HG03565 (cell line): ENCODE results near the gene TMEM167A.

ENCODE experiments used
- ATAC-seq: cut with Tn5 transposase; IDR thresholded peaks from one replicate; pipeline ENCODE4 v1.9.1; 2021; ENCODE audit warnings: mild to moderate bottlenecking, moderate library complexity; ENCODE audit not compliant: unreplicated experiment

Gene TMEM167A, protein sequence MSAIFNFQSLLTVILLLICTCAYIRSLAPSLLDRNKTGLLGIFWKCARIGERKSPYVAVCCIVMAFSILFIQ

DNA sequence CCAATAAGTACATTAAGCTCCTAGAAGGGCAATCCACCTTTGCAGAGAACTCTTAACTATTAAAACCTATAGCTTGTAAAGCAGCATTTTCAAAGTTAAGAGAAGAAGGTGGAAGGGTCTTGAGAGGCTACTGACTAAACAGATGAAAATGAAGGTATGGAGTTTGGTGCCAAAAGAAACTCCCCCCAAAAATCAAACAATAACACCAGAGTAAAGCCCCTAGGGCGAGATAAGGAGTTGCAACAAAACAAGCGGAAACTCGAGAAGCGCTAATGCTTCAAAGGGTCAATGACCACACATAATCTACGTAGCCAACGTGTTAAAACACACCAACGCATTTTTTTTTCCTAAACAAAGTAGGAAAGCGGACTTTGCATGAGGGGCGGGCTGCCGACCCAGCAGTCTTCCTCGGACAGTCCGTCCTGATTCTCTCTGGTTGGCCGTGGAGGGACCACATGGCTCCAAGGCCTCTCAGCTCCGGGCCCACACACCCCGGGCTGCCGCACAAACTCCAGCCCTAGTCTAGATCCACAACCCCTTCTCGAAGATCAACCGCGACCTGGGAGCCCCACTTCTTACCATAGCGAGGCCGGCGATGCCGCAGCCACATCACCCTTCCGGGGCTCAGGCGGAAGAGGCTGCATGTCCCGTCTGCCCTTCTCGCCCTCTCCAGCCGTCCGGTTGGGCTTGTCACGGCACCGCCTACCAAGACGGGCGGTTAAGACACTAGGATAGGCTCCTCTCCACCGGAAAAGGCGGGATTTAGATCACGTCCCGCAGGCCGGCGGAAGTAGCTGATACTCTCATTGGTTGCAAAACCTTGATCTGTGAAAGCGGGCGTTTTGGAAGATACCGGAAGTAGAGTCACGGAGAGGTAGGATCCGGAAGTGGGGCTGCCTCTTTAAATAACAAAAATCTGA, at the start of gene TMEM167A, which contains the start of gene XRCC4:
Gene TMEM167A (minus strand): TSS at position 653 of the 920 bp plus-strand sequence. CDS start 71 bp downstream, at position 582.
Gene XRCC4 (plus strand): TSS at position 806 of the 920 bp plus-strand sequence. CDS start 27,373 bp downstream, outside the sequence.
- peak; percentile 97 for ATAC-seq

DNA sequence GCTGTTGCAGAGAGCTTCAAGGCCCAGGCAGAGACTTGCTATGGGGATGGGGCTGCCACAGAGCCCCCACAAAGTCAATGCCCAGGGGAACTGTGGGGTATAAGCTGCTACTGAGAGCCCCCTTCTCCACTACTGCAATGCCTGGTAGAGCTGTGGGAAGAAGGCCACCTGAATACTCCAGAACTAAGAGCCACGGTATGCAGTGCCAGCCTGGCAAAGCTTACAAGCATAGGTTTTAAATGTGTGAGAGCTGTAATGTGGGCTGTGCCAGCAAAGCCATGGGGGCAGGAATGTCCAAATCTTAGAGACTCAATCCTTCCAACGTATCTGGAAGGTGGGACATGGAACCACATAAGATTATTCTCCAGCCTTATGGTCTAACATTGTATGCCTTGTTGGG, 49.3 kb upstream of the TMEM167A start:
- ATAC-seq = no peak

DNA sequence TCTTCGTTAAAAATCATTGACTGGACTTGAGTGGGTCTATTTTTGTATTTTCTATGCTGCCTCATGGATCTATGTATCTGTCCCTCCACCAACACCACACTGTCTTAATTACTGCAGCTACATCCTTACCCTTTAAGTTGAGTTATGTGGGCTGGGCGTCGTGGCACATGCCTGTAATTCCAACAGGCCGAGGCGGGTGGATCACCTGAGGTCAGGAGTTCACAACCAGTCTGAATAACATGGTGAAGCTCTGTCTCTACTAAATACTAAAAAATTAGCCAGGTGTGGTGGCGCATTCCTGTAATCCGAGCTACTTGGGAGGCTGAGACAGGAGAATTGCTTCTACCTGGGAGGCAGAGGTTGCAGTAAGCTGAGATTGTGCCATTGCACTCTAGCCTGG, 48.4 kb upstream of the TMEM167A start:
- no peak for ATAC-seq

DNA sequence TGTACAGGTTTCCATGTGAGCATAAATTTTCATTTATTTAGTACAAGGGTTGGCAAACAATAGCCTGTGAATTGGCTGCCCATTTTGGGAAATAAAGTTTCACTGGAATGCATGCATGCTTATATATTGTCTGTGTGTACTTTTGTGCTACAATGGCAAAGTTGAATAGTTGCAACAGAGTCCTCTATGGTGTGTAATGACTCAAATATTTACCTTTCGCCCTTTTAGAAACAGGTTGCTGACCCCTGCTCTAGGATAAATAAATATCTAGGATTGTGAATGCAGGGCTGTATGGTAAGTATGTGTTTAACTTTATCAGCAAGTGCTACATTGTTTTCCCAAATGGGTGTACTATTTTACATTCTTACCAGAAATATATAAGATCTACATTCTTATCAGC, 47.4 kb upstream of the TMEM167A start:
- no peak for ATAC-seq

DNA sequence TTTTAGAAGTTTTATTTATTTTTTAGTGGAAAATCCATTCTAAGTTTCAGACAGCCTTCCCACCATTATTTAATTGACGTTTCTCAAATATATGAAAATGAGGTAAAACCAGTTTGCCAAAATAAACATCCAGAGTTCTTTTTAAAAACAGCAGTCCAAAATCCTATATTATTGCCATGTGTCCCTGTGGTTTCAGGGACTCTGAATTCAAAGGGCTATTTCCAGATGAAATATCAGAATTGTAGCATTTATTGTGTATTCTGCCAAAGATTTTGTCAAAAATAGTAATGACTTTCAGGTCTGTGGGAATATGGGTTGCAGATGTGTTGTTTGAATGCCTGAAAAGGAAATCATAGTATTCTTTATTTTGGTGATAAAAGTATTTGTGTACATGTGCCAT, 41.8 kb upstream of the TMEM167A start:
- ATAC-seq = no peak

DNA sequence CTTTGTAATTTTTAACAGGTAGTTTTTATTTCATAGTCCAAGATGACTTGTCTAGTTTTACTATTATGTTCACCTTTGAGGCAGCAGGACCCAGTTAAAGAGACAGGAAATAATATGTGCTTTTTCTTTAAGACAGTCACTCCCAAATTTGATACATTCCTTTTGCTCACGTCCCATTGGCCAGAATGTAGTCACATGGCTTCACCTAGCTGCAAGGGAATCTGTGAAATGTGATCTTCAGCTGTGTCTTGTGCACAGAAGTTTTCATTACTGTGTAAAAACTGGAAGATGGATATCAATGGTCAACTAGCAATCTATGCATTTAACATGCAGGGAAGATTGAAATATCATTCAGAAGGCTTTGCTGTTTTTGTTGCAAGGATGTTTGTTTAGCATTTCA, 41.3 kb upstream of the TMEM167A start:
- no peak for ATAC-seq

DNA sequence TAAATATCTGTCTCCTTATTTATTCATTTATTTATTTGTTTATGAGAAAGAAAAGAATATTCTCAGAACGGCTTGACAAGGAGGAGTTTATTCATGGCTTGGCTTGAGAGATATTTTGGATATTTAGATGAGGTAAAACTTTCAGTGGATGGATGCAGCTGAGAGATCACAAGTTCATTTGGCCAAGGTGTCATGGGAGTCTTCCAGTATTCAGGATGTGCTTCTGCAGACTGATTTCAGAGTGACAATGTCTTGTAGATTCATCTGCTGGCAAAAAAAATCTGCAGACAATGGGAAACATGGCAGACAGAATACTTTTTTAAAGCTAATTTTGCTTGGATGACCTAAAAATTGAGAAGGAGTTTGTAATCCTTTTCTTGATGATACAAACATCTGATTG, 38.6 kb upstream of the TMEM167A start:
- ATAC-seq = no peak

DNA sequence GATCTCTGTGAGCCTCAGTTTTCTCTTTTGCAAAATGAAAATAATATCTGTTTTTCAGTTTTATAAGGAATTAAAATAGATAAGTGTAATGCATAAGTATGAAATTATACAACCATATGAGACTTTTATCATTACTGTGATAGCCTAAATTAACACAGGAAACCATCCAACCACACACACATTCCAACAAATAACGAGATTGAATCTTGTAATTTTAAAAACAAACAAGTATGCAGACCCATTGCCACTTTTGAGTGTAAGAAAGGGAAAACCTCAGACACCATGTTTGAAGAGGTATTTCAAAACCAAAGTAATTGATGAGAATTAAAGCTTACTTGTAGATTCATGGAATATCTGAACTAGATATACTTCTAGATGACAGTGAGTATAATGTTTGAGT, 32.2 kb upstream of the TMEM167A start:
- ATAC-seq = no peak

DNA sequence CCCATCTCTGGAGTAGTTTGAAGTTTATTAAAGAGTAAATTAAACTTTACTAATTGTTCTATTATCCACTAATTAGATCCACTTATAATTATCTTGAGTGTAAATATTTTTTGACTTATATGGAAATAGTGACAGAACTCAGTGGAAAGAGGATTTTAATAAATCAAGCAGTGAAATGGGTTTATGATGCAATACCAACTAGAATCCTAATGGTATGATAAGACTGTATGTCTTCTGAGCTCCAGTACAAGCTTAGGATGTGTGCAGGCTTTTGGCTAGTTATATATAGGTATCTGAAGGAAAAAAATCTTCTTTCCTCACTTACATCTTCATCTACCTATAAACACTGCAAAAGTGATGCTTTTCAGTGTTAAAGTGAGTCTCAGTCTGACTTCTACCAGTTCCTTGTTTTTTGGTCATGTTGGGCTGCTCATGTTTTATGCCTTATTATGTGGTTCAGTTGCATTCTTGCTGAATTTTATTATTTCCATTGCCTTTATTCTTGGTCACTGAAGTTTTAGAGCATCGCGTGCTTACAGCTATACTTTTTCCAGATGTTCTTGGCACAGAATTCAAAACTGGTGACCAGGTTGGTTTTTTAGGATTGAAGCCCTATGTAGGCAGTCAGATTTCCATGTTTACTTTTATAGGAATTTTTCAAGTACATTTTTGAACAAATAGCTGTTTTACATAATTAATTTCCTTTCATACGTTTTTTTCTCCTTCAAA, 30.7 kb upstream of the TMEM167A start:
- ATAC-seq = no peak

DNA sequence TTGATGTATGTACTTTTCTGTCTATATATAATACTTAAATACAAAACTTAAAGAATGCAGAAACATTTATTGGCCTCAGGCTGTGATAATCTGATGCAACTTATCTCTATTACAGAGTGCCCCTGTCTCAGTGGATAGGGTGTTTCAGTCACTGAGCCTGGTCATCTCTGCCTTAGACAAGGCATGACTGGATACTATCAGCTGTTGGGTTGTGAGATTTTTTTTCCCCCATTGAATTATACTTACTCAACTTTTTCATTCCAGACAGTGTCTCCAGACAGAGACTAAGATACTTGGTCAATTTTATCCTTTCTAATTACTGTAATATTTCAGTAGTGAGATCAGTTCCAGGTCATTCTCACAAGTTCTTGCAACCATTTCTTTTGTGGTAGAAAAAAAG, 26.8 kb upstream of the TMEM167A start:
- ATAC-seq = no peak

DNA sequence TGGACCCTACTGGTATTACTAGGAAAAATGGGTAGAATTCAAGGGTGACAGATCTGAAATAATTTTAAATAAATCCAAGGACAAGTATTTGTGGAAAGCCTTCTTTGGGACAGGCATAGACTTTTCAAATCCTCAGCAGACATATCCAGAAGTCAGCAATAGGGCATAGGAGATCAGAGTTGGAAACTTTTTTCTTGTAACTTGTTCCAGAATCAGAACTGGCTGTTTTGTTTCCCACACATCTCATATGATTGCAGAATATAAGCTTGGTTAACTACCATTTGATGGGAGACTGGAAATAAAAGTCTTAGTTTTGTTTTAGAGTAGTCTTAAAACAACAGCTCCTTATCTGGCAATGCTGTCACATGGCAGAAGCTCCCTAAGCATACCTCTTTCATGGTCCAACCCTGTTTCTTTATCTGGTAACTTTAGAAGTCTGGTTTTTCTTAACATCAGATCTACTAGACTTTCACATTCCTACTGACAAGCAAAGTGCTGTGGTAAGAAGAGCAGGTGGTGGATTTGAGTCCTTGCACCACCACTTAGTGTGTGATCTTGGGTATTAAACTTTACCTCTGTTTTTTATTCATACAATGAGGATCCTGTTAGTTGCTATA, 25.3 kb upstream of the TMEM167A start:
- no peak for ATAC-seq

DNA sequence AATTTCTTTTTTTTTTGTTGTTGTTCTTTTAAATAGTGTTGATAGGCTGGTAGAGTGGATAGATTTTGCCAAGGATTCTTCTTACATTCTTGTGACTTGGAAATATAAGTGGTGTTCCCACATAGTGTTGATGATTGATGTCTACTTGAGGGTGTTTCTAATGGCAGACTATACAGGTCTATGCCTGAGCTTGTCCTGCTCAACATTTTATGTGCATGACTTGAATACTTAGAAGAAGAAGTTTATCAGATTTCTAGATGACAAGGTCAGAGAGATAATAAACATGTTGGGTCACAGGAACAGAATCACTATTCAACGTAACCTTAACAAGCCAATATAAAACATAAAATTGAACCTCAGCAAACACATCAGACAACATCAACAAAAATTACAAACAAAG, 24.3 kb upstream of the TMEM167A start:
- no peak for ATAC-seq

DNA sequence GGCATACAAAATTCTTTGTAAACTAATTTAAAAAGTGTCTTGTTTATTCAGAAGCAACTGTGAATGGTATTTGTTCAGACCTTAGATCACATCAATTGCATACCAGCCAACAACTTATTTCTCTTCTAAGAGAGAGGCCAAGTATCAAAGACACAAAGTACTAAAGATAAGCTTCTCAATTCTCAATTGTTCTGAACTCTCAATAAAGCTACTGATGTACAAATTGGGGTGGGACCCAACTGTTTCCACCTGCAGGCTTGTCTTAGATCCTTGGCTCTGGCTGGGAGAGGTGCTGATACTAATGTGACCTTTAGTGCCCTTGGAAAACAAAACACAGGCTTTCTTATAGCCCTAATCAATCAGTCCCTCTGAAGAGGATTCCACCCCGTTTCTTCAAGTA, 22.3 kb upstream of the TMEM167A start:
- no peak for ATAC-seq

DNA sequence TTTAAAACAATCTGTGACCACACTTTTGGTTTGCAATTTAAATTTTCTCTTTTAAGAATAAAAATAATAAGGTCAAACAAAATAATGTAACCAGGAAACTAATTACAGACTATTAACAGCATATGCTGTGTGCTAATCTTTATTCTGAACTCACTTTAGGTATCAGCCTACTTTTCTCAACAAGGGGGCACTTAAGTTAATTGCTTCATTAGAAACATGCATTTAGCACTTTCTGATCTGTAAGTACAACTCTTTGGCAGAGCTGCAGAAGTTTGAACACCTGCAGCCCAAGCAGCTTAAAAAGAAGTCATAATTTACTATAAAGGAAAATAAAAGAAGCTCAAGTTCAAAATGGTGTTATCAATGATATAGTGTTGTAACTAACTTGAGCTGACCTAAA, 21.8 kb upstream of the TMEM167A start:
- no peak for ATAC-seq

DNA sequence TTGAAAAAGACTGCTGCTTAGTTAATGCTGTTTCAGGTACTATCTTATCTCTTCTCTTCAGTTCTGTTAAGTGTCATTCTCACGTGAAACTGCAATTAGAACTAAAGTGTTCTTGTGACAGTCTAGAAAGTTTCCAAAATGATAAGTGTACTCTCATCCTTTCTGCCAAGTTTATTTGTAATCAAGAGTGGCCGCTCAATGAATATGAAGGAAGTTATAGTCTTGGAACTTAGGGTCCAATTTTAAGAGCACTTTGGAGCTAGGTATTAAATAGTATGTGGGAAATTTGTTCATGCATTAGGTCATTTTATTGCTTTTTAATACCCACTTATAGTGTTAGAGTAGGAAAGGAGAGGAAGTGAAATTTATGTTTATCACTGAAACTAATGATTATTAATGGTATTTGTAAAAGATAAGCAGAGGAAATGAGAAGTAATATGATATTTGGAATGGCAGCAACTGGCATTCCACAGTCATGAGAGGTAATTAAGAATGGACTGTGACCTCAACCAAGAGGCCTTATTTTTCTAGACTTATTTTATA, 20.6 kb upstream of the TMEM167A start:
- ATAC-seq = no peak

DNA sequence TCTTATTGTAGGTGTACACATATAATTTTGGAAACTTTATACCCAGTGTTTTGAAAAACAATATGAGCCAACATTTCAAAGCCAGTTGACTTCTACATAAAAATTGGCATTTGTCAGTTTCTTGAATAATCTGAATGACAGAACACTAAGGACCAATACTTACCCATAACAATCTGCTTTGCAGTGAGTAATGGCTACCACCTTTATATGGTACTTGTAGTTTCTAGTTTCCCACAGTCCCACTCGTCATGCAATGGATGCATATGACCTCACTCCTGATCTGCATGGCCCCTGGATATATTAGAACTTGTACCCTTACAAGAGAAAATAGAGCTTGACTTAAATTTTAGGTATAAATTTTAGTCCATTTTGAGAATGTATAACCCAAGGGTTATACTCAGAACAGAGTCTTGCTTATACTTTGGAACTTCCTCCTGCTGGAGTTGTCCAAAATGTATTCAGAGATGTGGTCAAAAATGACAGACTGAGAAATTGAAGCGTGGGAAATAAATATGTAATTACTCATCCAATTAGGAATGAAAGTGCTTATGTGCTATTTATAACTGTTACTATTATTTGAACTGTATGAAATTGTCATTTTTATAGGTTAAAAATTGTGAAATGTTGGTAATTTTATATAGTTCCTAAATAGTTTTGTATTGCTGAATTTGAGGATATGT, 19.6 kb upstream of the TMEM167A start:
- no peak for ATAC-seq

DNA sequence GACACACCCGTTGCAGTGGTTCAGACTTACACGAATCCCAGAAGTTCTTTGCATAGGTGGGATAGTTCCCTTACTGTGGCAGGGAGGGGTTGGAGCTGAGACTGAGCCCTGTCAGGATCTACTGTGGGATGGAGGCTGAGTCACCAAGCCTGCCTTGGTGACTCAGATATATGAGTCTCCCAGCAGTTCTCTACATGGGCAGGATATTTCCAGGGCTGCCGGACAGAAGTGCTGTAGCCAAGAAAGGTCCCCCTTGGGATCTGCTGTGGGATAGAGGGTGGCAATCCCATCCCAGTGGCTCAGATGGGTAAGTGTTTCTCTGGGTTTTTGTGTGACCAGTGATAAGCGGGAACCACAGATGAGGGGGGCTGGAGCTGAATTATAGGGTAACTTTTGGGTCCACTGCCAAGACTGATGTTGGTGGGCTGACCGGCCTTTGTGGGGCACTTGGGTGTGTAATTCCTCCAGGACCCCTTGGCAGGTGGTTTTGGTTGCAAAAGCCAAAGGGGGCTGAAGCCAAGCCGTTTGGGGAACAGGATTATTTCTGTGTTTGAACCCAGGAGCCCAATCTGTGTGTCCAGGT, 18.9 kb upstream of the TMEM167A start:
- ATAC-seq = no peak

DNA sequence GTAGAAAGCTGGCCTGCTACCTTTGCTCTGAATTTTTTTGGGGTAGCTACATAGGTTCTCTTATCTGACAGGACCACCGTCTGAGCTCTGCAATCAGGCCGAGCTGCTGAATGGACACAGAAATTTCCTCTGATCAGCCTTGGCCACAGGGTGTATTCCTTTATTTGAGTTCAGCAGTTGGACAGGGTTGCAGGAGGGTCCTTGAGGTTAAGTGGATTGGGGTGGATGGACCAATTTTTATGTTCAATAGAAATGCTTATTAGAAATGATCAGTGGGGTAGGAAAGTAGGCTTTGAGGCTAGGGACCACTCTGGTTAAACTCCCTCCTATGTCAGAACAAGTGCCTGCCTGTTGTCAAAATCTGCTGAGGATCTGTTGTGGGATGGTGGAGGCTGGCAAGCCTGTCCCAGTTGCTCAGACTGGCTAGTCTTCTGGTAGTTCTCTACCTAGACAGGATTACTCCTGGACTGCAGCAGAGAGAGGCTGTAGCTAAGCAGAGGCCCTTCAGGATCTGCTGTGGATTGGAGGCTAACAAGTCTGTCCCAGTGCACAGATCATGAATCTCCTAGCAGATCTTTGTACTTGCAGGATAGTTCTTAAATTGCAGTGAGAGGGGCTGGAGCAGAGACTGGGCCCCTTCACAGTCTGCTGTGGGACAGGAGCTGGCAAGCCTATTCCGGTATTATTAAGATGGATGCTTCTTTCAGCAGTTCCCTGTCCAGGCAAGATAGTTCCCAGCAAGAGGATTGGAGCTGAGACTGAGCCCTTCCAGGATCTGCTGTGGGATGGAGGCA, 18.2 kb upstream of the TMEM167A start:
- no peak for ATAC-seq

DNA sequence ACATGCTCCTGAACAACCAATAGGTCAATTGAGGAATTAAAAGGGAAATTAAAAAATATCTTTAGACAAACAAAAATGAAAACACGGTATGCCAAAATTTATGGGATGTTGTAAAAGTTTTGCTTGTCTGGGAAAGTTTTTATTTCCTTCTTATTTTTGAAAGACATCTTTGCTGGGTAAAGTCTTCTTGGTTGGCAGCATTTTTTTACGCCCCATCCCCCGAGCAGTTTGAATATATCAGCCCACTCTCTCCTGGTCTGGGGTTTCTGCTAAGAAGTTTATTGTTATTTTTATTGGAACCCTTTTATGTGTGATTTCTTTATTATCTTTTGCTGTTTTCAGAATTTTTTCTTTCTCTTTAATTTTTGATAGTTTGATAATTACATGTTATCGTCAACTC, 16.5 kb upstream of the TMEM167A start:
- ATAC-seq = no peak
